ENCODE results near the gene SNRNP48.

The SNRNP48 gene

GRCh38 chr6:7568021-7568420 is 22.0 kb upstream of the SNRNP48 start:
- Histone ChIP-seq H3K9me3 (no peaks in the 10 kb centered on the region), H3K36me3 (no peaks in the 10 kb centered on the region), H3K27ac (no peak overlapping the region), H3K27me3 (peaks cover 73% of the 10 kb centered on the region), H3K4me3 (ENCODE audit: low read depth in 1 of 2, low read length in 1 of 2) (no peak overlapping the region), H3K4me1 (ENCODE audit: control insufficient read depth in 1 of 2, insufficient read depth in 1 of 2, low read depth in 1 of 2, low read length in 1 of 2) (peaks cover 0 to 6% of the 10 kb centered on the region in 2 experiments)
- TF ChIP-seq, protein P1, sequence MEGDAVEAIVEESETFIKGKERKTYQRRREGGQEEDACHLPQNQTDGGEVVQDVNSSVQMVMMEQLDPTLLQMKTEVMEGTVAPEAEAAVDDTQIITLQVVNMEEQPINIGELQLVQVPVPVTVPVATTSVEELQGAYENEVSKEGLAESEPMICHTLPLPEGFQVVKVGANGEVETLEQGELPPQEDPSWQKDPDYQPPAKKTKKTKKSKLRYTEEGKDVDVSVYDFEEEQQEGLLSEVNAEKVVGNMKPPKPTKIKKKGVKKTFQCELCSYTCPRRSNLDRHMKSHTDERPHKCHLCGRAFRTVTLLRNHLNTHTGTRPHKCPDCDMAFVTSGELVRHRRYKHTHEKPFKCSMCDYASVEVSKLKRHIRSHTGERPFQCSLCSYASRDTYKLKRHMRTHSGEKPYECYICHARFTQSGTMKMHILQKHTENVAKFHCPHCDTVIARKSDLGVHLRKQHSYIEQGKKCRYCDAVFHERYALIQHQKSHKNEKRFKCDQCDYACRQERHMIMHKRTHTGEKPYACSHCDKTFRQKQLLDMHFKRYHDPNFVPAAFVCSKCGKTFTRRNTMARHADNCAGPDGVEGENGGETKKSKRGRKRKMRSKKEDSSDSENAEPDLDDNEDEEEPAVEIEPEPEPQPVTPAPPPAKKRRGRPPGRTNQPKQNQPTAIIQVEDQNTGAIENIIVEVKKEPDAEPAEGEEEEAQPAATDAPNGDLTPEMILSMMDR (IDR thresholded peaks at IDR 0.05) = no peak

DNA sequence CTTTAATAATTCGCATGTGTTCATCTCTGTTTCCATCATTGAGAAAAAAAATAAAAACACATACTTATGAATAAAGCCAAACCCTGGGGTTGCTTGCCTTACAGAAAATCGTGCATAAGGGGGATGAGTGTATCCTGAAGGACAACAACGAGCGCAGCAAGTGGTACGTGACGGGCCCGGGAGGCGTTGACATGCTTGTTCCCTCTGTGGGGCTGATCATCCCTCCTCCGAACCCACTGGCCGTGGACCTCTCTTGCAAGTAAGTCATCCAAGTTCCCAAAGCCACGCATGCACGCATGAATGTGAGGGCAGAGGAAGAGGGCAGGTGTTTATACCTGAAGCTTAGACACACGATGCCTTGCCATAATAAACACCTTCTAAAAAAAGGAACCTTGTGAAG is 20.9 kb upstream of the SNRNP48 start:
- peaks cover 84% of the 10 kb centered on the region for H3K27me3 ChIP-seq
- H3K4me3 ChIP-seq (ENCODE audit: low read depth in 1 of 2, low read length in 1 of 2) = no peak overlapping the region
- H3K27ac ChIP-seq = no peak overlapping the region
- TF ChIP-seq, protein P1 (IDR thresholded peaks at IDR 0.05) = no peak
- no peaks in the 10 kb centered on the region for H3K4me1 ChIP-seq (ENCODE audit: control insufficient read depth in 1 of 2, insufficient read depth in 1 of 2, low read depth in 1 of 2, low read length in 1 of 2)
- H3K9me3 ChIP-seq = no peaks in the 10 kb centered on the region
- no peaks in the 10 kb centered on the region for H3K36me3 ChIP-seq

DNA sequence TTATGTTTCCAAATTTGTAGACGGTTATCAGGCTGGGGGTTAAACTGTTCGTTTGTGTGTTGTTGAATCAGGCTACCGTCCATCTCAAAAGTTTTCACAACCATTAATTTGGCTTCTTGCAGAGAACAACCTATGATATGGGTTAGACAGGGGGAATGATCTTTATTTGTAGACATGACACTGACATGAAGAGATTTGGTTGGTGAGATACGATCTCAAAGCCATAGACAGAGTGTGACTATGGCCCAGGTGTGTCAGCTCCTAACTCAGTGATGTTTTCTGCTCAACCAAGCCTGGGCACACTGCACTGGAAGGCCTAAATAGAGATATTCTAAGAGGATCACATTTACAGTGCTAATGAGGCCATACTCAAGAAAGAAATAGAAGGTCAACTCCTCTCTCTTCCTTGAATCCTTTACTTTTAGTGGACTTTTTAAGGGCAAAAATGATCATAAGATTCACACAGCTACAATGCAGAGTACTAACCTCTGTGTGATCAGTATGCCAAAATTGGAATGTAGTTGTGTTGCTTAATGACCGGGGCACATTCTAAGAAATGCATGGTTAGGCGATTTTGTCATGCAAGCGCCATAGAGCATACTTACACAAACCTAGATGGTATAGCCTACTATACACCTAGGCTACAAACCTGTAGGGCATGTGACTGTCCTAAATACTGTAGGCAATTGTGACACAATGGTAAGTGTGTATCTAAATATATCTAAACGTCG is 17.6 kb upstream of the SNRNP48 start:
- no peaks in the 10 kb centered on the region for H3K36me3 ChIP-seq
- no peak overlapping the region for H3K27ac ChIP-seq
- no peaks in the 10 kb centered on the region for H3K9me3 ChIP-seq
- TF ChIP-seq, protein P1 (IDR thresholded peaks at IDR 0.05) = no peak
- H3K4me3 ChIP-seq (ENCODE audit: low read depth in 1 of 2, low read length in 1 of 2) = no peak overlapping the region
- H3K4me1 ChIP-seq (ENCODE audit: control insufficient read depth in 1 of 2, insufficient read depth in 1 of 2, low read depth in 1 of 2, low read length in 1 of 2) = peaks cover under 1 to 1% of the 10 kb centered on the region in 2 experiments
- peaks cover 88% of the 10 kb centered on the region for H3K27me3 ChIP-seq

DNA sequence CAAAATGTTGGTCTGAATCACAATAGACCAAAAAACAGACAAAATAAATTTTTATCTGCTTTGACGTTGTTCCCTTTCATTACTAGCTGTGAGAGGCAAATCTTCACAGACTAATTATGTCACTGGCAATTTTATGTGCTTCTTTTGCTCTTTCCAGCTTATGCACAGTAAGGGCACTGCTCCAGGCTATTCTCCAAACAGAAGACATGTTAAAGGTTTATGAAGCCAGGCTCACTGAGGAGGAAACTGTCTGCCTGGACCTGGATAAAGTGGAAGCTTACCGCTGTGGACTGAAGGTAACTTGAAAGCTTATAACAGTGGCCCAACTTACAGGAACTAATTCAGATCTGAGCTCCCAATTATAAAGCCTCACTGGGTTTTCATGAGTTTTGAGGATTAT is 15.5 kb upstream of the SNRNP48 start:
- no peaks in the 10 kb centered on the region for H3K36me3 ChIP-seq
- TF ChIP-seq, protein P1 (IDR thresholded peaks at IDR 0.05) = no peak

DNA sequence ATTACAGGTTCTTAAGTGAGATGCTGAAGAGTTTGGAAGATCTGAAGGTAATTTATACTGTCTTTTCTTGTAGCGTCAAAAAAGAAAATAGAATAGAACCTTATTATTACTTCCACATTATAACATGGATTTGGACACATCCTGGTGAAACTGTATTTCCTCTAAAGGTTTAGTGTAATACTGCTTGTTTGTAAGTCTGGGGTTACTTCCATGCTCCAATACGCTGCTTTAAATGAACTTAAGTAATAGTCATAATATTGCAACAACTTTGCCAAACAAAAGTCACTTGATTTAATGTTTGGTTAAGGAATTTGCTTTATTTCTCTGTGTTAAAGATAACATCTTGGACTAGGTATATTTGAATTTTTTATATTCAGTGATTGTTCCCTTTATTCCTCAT is 11.5 kb upstream of the SNRNP48 start:
- H3K27me3 ChIP-seq = peaks cover 44% of the 10 kb centered on the region
- H3K36me3 ChIP-seq = no peaks in the 10 kb centered on the region
- no peak overlapping the region for H3K4me3 ChIP-seq (ENCODE audit: low read depth in 1 of 2, low read length in 1 of 2)
- H3K9me3 ChIP-seq = no peaks in the 10 kb centered on the region
- TF ChIP-seq, protein P1 (IDR thresholded peaks at IDR 0.05) = no peak
- no peak overlapping the region for H3K27ac ChIP-seq
- H3K4me1 ChIP-seq (ENCODE audit: control insufficient read depth in 1 of 2, insufficient read depth in 1 of 2, low read depth in 1 of 2, low read length in 1 of 2) = peaks cover 20 to 21% of the 10 kb centered on the region in 2 experiments

More for the DNA sequence above, 15.5 kb upstream of the SNRNP48 start:
- H3K4me1 ChIP-seq (ENCODE audit: control insufficient read depth in 1 of 2, insufficient read depth in 1 of 2, low read depth in 1 of 2, low read length in 1 of 2) = peaks cover 20 to 21% of the 10 kb centered on the region in 2 experiments
- no peaks in the 10 kb centered on the region for H3K9me3 ChIP-seq
- no peak overlapping the region for H3K27ac ChIP-seq
- H3K4me3 ChIP-seq (ENCODE audit: low read depth in 1 of 2, low read length in 1 of 2) = no peak overlapping the region
- peaks cover 67% of the 10 kb centered on the region for H3K27me3 ChIP-seq
